CD14-positive monocyte (primary cell): Measurements from ENCODE around the gene LYSET. TPM values are rescaled to one million over a fixed set of nuclear protein-coding genes. Genes with fewer than 3 reads are reported as not detected.

ENCODE experiments used
- DNase-seq, 3 donors: peaks; one replicate each; pipeline ENCODE4 v3.0.0-alpha.2; 2011 to 2022
- H2AFZ ChIP-seq: 2 replicates; pipeline ENCODE4 v1.6.0; 2012; ENCODE audit warnings: mild to moderate bottlenecking, low read depth, low read length, inconsistent platforms; ENCODE audit not compliant: insufficient read depth, poor library complexity, severe bottlenecking
- H3K27ac ChIP-seq, 2 donors: 1 replicate in 1 of 2; 2 replicates in 1 of 2; pipeline ENCODE4 v1.5.1; 2012 to 2013; ENCODE audit warnings: low read length in 2 of 2, control low read depth in 1 of 2, inconsistent platforms in 1 of 2, low read depth in 1 of 2, mild to moderate bottlenecking in 1 of 2
- H3K27me3 ChIP-seq, 2 donors: one replicate each; pipeline versions ENCODE4 v1.6.0 to v1.6.1; 2011 to 2013; ENCODE audit warnings: low read length in 2 of 2; ENCODE audit not compliant: control insufficient read depth in 2 of 2, insufficient read depth in 2 of 2
- H3K36me3 ChIP-seq, 2 donors: replicated peaks in 1 of 2; 1 replicate in 1 of 2; 2 replicates in 1 of 2; pipeline versions ENCODE4 v1.5.1 to v1.6.1; 2012 to 2013; ENCODE audit warnings: low read length in 2 of 2, control low read depth in 1 of 2, inconsistent platforms in 1 of 2, mild to moderate bottlenecking in 1 of 2; ENCODE audit not compliant: insufficient read depth in 2 of 2, control insufficient read depth in 1 of 2
- H3K4me1 ChIP-seq, 2 donors: 1 replicate in 1 of 2; 2 replicates in 1 of 2; pipeline versions ENCODE4 v1.5.1 to v1.6.1; 2012 to 2013; ENCODE audit warnings: low read length in 2 of 2, control low read depth in 1 of 2, inconsistent platforms in 1 of 2, mild to moderate bottlenecking in 1 of 2, moderate library complexity in 1 of 2; ENCODE audit not compliant: insufficient read depth in 2 of 2, control insufficient read depth in 1 of 2
- H3K4me2 ChIP-seq: replicated peaks from 2 replicates; pipeline ENCODE3; 2012; ENCODE audit warnings: low read length, moderate library complexity, mild to moderate bottlenecking; ENCODE audit not compliant: poor library complexity, severe bottlenecking; ENCODE audit errors: extremely low read depth
- H3K4me3 ChIP-seq, 3 experiments: fragments of 200-600 bp in 1 of 3; sonication (generic) in 1 of 3; replicated peaks in 1 of 3; 1 replicate in 2 of 3; 2 replicates in 1 of 3; pipeline ENCODE4 v1.5.1; 2011 to 2013; ENCODE audit warnings: low read length in 3 of 3, mild to moderate bottlenecking in 3 of 3, control low read depth in 2 of 3, low read depth in 2 of 3, inconsistent platforms in 1 of 3, moderate library complexity in 1 of 3
- H3K79me2 ChIP-seq: 2 replicates; pipeline ENCODE4 v1.6.0; 2012; ENCODE audit warnings: mild to moderate bottlenecking, control low read depth, inconsistent platforms, low read length, moderate library complexity; ENCODE audit not compliant: insufficient read depth
- H3K9ac ChIP-seq: 2 replicates; pipeline ENCODE4 v1.6.0; 2017; ENCODE audit warnings: low read length, mild to moderate bottlenecking; ENCODE audit not compliant: insufficient read depth, poor library complexity, severe bottlenecking
- H3K9me3 ChIP-seq, 2 donors: replicated peaks in 1 of 2; 1 replicate in 1 of 2; 2 replicates in 1 of 2; pipeline versions ENCODE4 v1.5.1 to v1.6.1; 2012 to 2013; ENCODE audit warnings: low read length in 2 of 2, control low read depth in 1 of 2; ENCODE audit not compliant: control insufficient read depth in 1 of 2, insufficient read depth in 1 of 2
- H4K20me1 ChIP-seq: 2 replicates; pipeline ENCODE4 v1.6.0; 2012; ENCODE audit warnings: mild to moderate bottlenecking, low read length, control low read depth, moderate library complexity; ENCODE audit not compliant: insufficient read depth
- H3K27ac Mint-ChIP-seq, 7 donors: one replicate each; pipeline ENCODE4 v1.8.0; 2020; ENCODE audit warnings: mild to moderate bottlenecking in 7 of 7, mixed read lengths in 7 of 7, moderate library complexity in 6 of 7, inconsistent platforms in 2 of 7
- H3K27me3 Mint-ChIP-seq, 3 donors: one replicate each; pipeline ENCODE4 v1.8.0; 2021 to 2022; ENCODE audit warnings: low read depth in 3 of 3, mild to moderate bottlenecking in 3 of 3, mixed read lengths in 3 of 3, moderate library complexity in 3 of 3, inconsistent platforms in 1 of 3
- H3K36me3 Mint-ChIP-seq, 2 donors: one replicate each; pipeline ENCODE4 v1.8.0; 2020; ENCODE audit warnings: mixed read lengths in 2 of 2, inconsistent platforms in 1 of 2, mild to moderate bottlenecking in 1 of 2
- H3K4me1 Mint-ChIP-seq: one replicate; pipeline ENCODE4 v1.8.0; 2020; ENCODE audit warnings: mild to moderate bottlenecking, mixed read lengths
- H3K4me3 Mint-ChIP-seq, 2 donors: one replicate each; pipeline ENCODE4 v1.8.0; 2020; ENCODE audit warnings: mild to moderate bottlenecking in 2 of 2, mixed read lengths in 2 of 2, moderate library complexity in 1 of 2
- H3K9me3 Mint-ChIP-seq, 7 donors: one replicate each; pipeline ENCODE4 v1.8.0; 2020 to 2022; ENCODE audit warnings: mixed read lengths in 7 of 7, mild to moderate bottlenecking in 6 of 7, moderate library complexity in 6 of 7, inconsistent platforms in 2 of 7
- CTCF ChIP-seq: fragments of 200-600 bp; IDR thresholded peaks from one replicate; pipeline ENCODE4 v1.8.0; 2022; ENCODE audit warnings: antibody characterized with exemption, mild to moderate bottlenecking
- WGBS: methylation state at CpG from one replicate; pipeline ENCODE4 v1.1.5; 2013; ENCODE audit warnings: missing lambda C conversion rate; ENCODE audit not compliant: insufficient coverage; 5-methylcytosine and 5-hydroxymethylcytosine counted together
- intact Hi-C, 2 donors: fragments of 100-400 bp; cut with micrococcal nuclease; formaldehyde crosslinking; loops; one replicate each; pipeline versions ENCODE4 v1.15.0 to v1.15.1; 2023
- polyA plus RNA-seq, 3 donors: library from polyadenylated mRNA; depleted of rRNA in 1 of 3; unstranded in 2 of 3; stranded (reverse) in 1 of 3; fragments of 300-500 nt in 2 of 3; fragments of >200 nt in 1 of 3; fragmentation: Illumina TruSeq in 2 of 3; gene quantifications; 1 replicate in 2 of 3; 2 replicates in 1 of 3; pipeline ENCODE4 v1.2.3, GENCODE V29; 2012 to 2021

LYSET gene
- polyA plus RNA-seq, 3 donors, result 10.8 to 43.3 (median 36.9) TPM

GRCh38 chr14:93185349-93185720 is 218 bp downstream of the LYSET start:
- Histone ChIP-seq H4K20me1 (peaks cover 15% of the 10 kb centered on the region), H2AFZ (peak overlapping the region; percentile 82)
- peaks cover 31% of the 10 kb centered on the region for H3K4me1 Mint-ChIP-seq

GRCh38 chr14:93186466-93186865 is 1.3 kb downstream of the LYSET start:
- Mint-ChIP-seq H3K27ac (peak overlapping the region; percentile 75 to 98 (median 90)), H3K4me3 (peak overlapping the region in 1 of 2 donors; percentile 33), H3K4me1 (peaks cover 31% of the 10 kb centered on the region), H3K36me3 (peaks cover 25 to 45% of the 10 kb centered on the region in 2 donors), H3K27me3 (no peaks in the 10 kb centered on the region), H3K9me3 (no peaks in the 10 kb centered on the region)
- H4K20me1 ChIP-seq, result peaks cover 15% of the 10 kb centered on the region
- no peaks in the 10 kb centered on the region for H3K27me3 ChIP-seq
- H3K4me1 ChIP-seq, result peaks cover 26 to 30% of the 10 kb centered on the region in 2 donors
- TF ChIP-seq CTCF, result no peak
- intact Hi-C loops, result loop anchor here in 1 of 2 donors (10.0 kb wide), 1 partner anchor 72 kb away; the partner anchor contains the start of gene ITPK1
- peaks cover 19 to 45% of the 10 kb centered on the region in 2 donors for H3K36me3 ChIP-seq
- peak overlapping the region; percentile 72 to 84 for H3K27ac ChIP-seq
- WGBS, result 14% methylated on average over 2 of the region's 6 CpGs
- peaks cover 28% of the 10 kb centered on the region for H3K79me2 ChIP-seq
- H3K9ac ChIP-seq, result no peak overlapping the region
- peak; percentile 61 to 89 (median 82) for DNase-seq
- H3K4me3 ChIP-seq, result no peak overlapping the region
- no peak overlapping the region for H2AFZ ChIP-seq
- no peaks in the 10 kb centered on the region for H3K9me3 ChIP-seq
- no peak overlapping the region for H3K4me2 ChIP-seq

More at GRCh38 chr14:93185349-93185720, 218 bp downstream of the LYSET start:
- Mint-ChIP-seq H3K9me3 (peaks cover 0 to 3% (median 0%) of the 10 kb centered on the region in 7 donors), H3K27ac (peak overlapping the region; percentile 94 to 98 (median 96)), H3K27me3 (no peaks in the 10 kb centered on the region), H3K36me3 (peaks cover 25 to 40% of the 10 kb centered on the region in 2 donors), H3K4me3 (peak overlapping the region; percentile 87 to 91)
- Histone ChIP-seq H3K4me2 (peak overlapping the region; percentile 86), H3K27me3 (no peaks in the 10 kb centered on the region), H3K4me3 (peak overlapping the region; percentile 53 to 97 (median 86)), H3K27ac (peak overlapping the region; percentile 84 to 100), H3K36me3 (peaks cover 19 to 39% of the 10 kb centered on the region in 2 donors), H3K4me1 (peaks cover 26 to 30% of the 10 kb centered on the region in 2 donors), H3K9ac (peak overlapping the region; percentile 94), H3K79me2 (peaks cover 28% of the 10 kb centered on the region), H3K9me3 (no peaks in the 10 kb centered on the region)
- intact Hi-C loops, result loop anchor here (2.0 to 10.0 kb wide), 2 partner anchors 21 to 71 kb away; partner anchors contain the start of genes GON7 (in 1 of the 2), ITPK1 (in 1 of the 2) and UBR7 (in 1 of the 2)
- no peak for TF ChIP-seq CTCF
- WGBS, result 0% methylated on average over 8 of the region's 10 CpGs
- peak in 1 of 3 donors; percentile 28 for DNase-seq
